HCT116 (cell line): ENCODE measurements around the gene CDH16. TPM values are rescaled to one million over a fixed set of nuclear protein-coding genes. Genes with fewer than 3 reads are reported as not detected.

Experiments used
- ATAC-seq: fragments of 200-7000 bp; cut with Tn5 transposase; 2 replicates; pipeline ENCODE4 v1.9.1; 2020; ENCODE audit warnings: mild to moderate bottlenecking, moderate library complexity
- BruUV-seq: library from RNA; stranded (reverse); fragments of 400-500 nt; replicated peaks from 2 replicates; lab custom pipeline; 2021; lab: Mats Ljungman, UMichigan
- CTCF ChIA-PET: fragments of 300-600 bp; sonication (Branson Sonifier 250); formaldehyde crosslinking; loops from one replicate; lab custom pipeline; 2021; ENCODE audit warnings: antibody characterized with exemption; lab: Charles Lee
- POLR2A ChIA-PET: fragments of 300-600, 350-600 bp; sonication (Branson Sonifier 250); formaldehyde crosslinking; loops from one replicate; lab custom pipeline; 2021; ENCODE audit warnings: antibody characterized with exemption; lab: Charles Lee
- RAD21 ChIA-PET, 2 experiments: fragments of 300-600 bp; sonication (Branson Sonifier 250); formaldehyde crosslinking; loops; one replicate each; lab custom pipeline; 2023; ENCODE audit warnings: low total read pairs in 2 of 2; ENCODE audit not compliant: uncharacterized antibody in 2 of 2, unreplicated experiment in 2 of 2, low non-redundant PET in 1 of 2; lab: Charles Lee
- DNase-seq: peaks from one replicate; pipeline ENCODE4 v3.0.0-alpha.2; 2010; ENCODE audit warnings: low read depth, low spot score
- H2AFZ ChIP-seq: fragments of 200-600 bp; shearing (Covaris generic), sonication (generic); 2 replicates; pipeline ENCODE4 v1.6.1; 2017; ENCODE audit warnings: low read depth, mixed run types, mixed read lengths, antibody characterized with exemption, low read length; ENCODE audit not compliant: poor library complexity, severe bottlenecking
- H3K27ac ChIP-seq: 2 replicates; pipeline ENCODE4 v1.5.1; 2012; ENCODE audit warnings: low read depth, low read length
- H3K27me3 ChIP-seq: fragments of 200-600 bp; sonication (generic); 2 replicates; pipeline ENCODE4 v1.6.1; 2016; ENCODE audit warnings: mixed run types, low read length, mixed read lengths; ENCODE audit not compliant: insufficient read depth
- H3K36me3 ChIP-seq, 2 experiments: fragments of 200-500 bp in 1 of 2; fragments of 200-600 bp in 1 of 2; sonication (Bioruptor generic) in 1 of 2; sonication (generic) in 1 of 2; 2 replicates each; pipeline versions ENCODE4 v1.5.1 to v1.6.1; 2014 to 2016; ENCODE audit warnings: low read length in 2 of 2, inconsistent platforms in 1 of 2, mixed read lengths in 1 of 2, mixed run types in 1 of 2; ENCODE audit not compliant: insufficient read depth in 2 of 2, control insufficient read depth in 1 of 2
- H3K4me1 ChIP-seq, 2 experiments: fragments of 200-600 bp in 1 of 2; sonication (generic) in 1 of 2; 2 replicates each; pipeline versions ENCODE4 v1.5.1 to v1.6.1; 2012 to 2017; ENCODE audit warnings: low read length in 2 of 2, inconsistent platforms in 1 of 2, mild to moderate bottlenecking in 1 of 2, mixed read lengths in 1 of 2, mixed run types in 1 of 2, moderate library complexity in 1 of 2; ENCODE audit not compliant: insufficient read depth in 2 of 2, control insufficient read depth in 1 of 2
- H3K4me2 ChIP-seq: fragments of 200-600 bp; sonication (generic); 2 replicates; pipeline ENCODE4 v1.6.1; 2017; ENCODE audit warnings: mixed run types, low read length, mixed read lengths
- H3K4me3 ChIP-seq, 2 experiments: fragments of 200-600 bp in 1 of 2; sonication (generic) in 1 of 2; replicated peaks in 1 of 2; 2 replicates each; pipeline ENCODE4 v1.5.1; 2011 to 2016; ENCODE audit warnings: low read length in 2 of 2, control low read depth in 1 of 2, low read depth in 1 of 2, mild to moderate bottlenecking in 1 of 2, mixed read lengths in 1 of 2, mixed run types in 1 of 2
- H3K79me2 ChIP-seq: fragments of 200-600 bp; sonication (generic); 2 replicates; pipeline ENCODE4 v1.6.1; 2017; ENCODE audit warnings: mild to moderate bottlenecking, mixed run types, low read length, moderate library complexity, mixed read lengths; ENCODE audit not compliant: insufficient read depth
- H3K9ac ChIP-seq: fragments of 200-600 bp; sonication (generic); 2 replicates; pipeline ENCODE4 v1.6.1; 2016; ENCODE audit warnings: low read length, mixed read lengths
- H3K9me2 ChIP-seq: fragments of 200-600 bp; sonication (generic), shearing (Covaris generic); 2 replicates; pipeline ENCODE4 v1.6.1; 2017; ENCODE audit warnings: mixed run types, mild to moderate bottlenecking, moderate library complexity; ENCODE audit not compliant: insufficient read depth
- H3K9me3 ChIP-seq, 2 experiments: fragments of 200-500 bp in 1 of 2; fragments of 200-600 bp in 1 of 2; sonication (Bioruptor generic) in 1 of 2; sonication (generic) in 1 of 2; 2 replicates each; pipeline ENCODE4 v1.6.1; 2014 to 2017; ENCODE audit warnings: low read length in 2 of 2, mixed read lengths in 2 of 2, inconsistent platforms in 1 of 2, low read depth in 1 of 2, mild to moderate bottlenecking in 1 of 2, mixed run types in 1 of 2, moderate library complexity in 1 of 2; ENCODE audit not compliant: control insufficient read depth in 1 of 2, insufficient read depth in 1 of 2
- H4K20me1 ChIP-seq: fragments of 200-600 bp; sonication (generic), shearing (Covaris generic); 2 replicates; pipeline ENCODE4 v1.6.1; 2017; ENCODE audit warnings: mixed run types, mild to moderate bottlenecking, moderate library complexity; ENCODE audit not compliant: insufficient read depth
- CEBPB ChIP-seq: IDR thresholded peaks from 2 replicates; pipeline ENCODE4 v1.6.1; 2012; ENCODE audit warnings: low read depth
- EGR1 ChIP-seq: IDR thresholded peaks from 2 replicates; pipeline ENCODE4 v1.6.1; 2012; ENCODE audit warnings: low read depth
- ELF1 ChIP-seq: IDR thresholded peaks from 2 replicates; pipeline ENCODE4 v1.6.1; 2012; ENCODE audit warnings: low read depth, borderline replicate concordance
- EZH2 ChIP-seq: fragments of 200-600 bp; sonication (generic); IDR thresholded peaks from 2 replicates; pipeline ENCODE4 v1.6.1; 2017; ENCODE audit warnings: antibody characterized with exemption, mixed run types
- EZH2phosphoT487 ChIP-seq: fragments of 200-600 bp; IDR thresholded peaks from 2 replicates; pipeline ENCODE4 v1.6.1; 2018; ENCODE audit warnings: antibody characterized with exemption, borderline replicate concordance
- JUND ChIP-seq: IDR thresholded peaks from 2 replicates; pipeline ENCODE4 v1.6.1; 2012
- POLR2A ChIP-seq: IDR thresholded peaks from 2 replicates; pipeline ENCODE4 v1.7.0; 2011; ENCODE audit warnings: borderline replicate concordance; ENCODE audit not compliant: insufficient read depth, insufficient read length; ENCODE audit errors: extremely low read depth
- RAD21 ChIP-seq: IDR thresholded peaks from 2 replicates; pipeline ENCODE4 v1.6.1; 2012; ENCODE audit warnings: low read depth, mild to moderate bottlenecking
- SIN3A ChIP-seq: IDR thresholded peaks from 2 replicates; pipeline ENCODE4 v1.6.1; 2012; ENCODE audit warnings: low read depth
- SP1 ChIP-seq: IDR thresholded peaks from 2 replicates; pipeline ENCODE4 v1.6.1; 2012; ENCODE audit warnings: low read depth
- SRF ChIP-seq: IDR thresholded peaks from 2 replicates; pipeline ENCODE4 v1.6.1; 2012; ENCODE audit warnings: low read depth
- TCF7L2 ChIP-seq: IDR thresholded peaks from 2 replicates; pipeline ENCODE4 v1.7.0; 2011; ENCODE audit warnings: borderline replicate concordance, inconsistent platforms; ENCODE audit not compliant: insufficient read depth, insufficient read length; ENCODE audit errors: extremely low read depth
- YY1 ChIP-seq: IDR thresholded peaks from 2 replicates; pipeline ENCODE4 v1.6.1; 2011; ENCODE audit warnings: low read length, low read depth, moderate library complexity, mild to moderate bottlenecking; ENCODE audit not compliant: insufficient replicate concordance; ENCODE audit errors: extremely low read depth
- ZFX ChIP-seq: fragments of 450-650 bp; IDR thresholded peaks from 2 replicates; pipeline ENCODE4 v1.6.1; 2017
- ZNF274 ChIP-seq: fragments of 200-500 bp; sonication (Bioruptor generic); IDR thresholded peaks from 2 replicates; pipeline ENCODE4 v1.6.1; 2014; ENCODE audit warnings: mild to moderate bottlenecking, low read depth, low read length, inconsistent platforms
- intact Hi-C: fragments of 100-400 bp; cut with micrococcal nuclease; formaldehyde crosslinking; loops from 2 replicates; pipeline ENCODE4 v1.10.0; 2022
- total RNA-seq: library from RNA; stranded (reverse); gene quantifications from one replicate; pipeline ENCODE4 v1.2.1, GENCODE V29; 2021; ENCODE audit not compliant: unreplicated experiment
- TF ChIP-seq, protein P1 (sequence below): IDR thresholded peaks from 2 replicates; pipeline ENCODE4 v1.6.1; 2012; ENCODE audit warnings: low read depth
- TF ChIP-seq, protein P2 (sequence below): IDR thresholded peaks from 2 replicates; pipeline ENCODE4 v1.6.1; 2012
- TF ChIP-seq, protein P3 (sequence below): IDR thresholded peaks from 2 replicates; pipeline ENCODE4 v1.6.1; 2011; ENCODE audit warnings: mild to moderate bottlenecking, low read length, moderate library complexity; ENCODE audit not compliant: insufficient replicate concordance; ENCODE audit errors: extremely low read depth
- TF ChIP-seq, protein P4 (sequence below), 3 experiments: fragments of 200-600 bp in 1 of 3; sonication (generic) in 1 of 3; IDR thresholded peaks in 2 of 3; conservative IDR thresholded peaks in 1 of 3; 2 replicates each; pipeline ENCODE4 v1.5.1; 2012 to 2017; ENCODE audit warnings: low read depth in 2 of 3, low read length in 2 of 3, antibody characterized with exemption in 1 of 3, borderline replicate concordance in 1 of 3, control low read depth in 1 of 3, mild to moderate bottlenecking in 1 of 3, mixed read lengths in 1 of 3, mixed run types in 1 of 3, moderate library complexity in 1 of 3; ENCODE audit not compliant: insufficient read depth in 1 of 3

The CDH16 gene
- total RNA-seq, 1 experiment from 2014 or later: not detected

DNA sequence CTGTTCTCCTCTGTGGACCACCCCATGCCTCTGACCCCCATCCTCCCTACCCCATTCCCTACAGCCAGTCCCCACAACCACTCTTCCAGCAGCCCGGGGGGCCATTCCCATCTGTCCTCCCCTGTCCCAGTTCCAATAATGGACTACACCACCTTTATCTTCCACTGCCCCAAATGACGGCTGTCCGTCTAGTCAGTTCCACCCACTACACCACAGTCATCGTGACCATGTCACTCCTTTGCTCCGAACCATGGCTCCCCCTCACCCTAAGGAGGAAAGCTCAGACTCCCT, 23.1 kb downstream of the CDH16 start:
- peaks cover 7 to 12% of the 10 kb centered on the region in 2 experiments; a peak in 3 of 4 replicates for H3K4me1 ChIP-seq
- no peaks in the 10 kb centered on the region for H3K27me3 ChIP-seq
- H3K79me2 ChIP-seq: no peaks in the 10 kb centered on the region
- ChIA-PET RAD21 (interaction anchor here (1.0 to 1.3 kb wide), 2 partner anchors 33 kb away, joined by 5 to 6 read pairs; no protein-coding TSS in a partner anchor), CTCF (interaction anchor here (0.6 to 2.4 kb wide), 19 partner anchors 8 to 552 kb away, joined by 3 to 32 read pairs (median 5); partner anchors contain the start of genes CDH16, CES3, ELMO3 and PDP2), POLR2A (no interaction called here)
- intact Hi-C loops: loop anchor here (1.0 to 10.0 kb wide), 4 partner anchors 33 to 209 kb away; partner anchors contain the start of gene PHAF1
- DNase-seq (no peak), ATAC-seq (no peak)
- H2AFZ ChIP-seq: no peak overlapping the region
- H3K9ac ChIP-seq: no peak overlapping the region
- no peaks in the 10 kb centered on the region for H3K9me3 ChIP-seq
- no TSS peak for BruUV-seq
- H4K20me1 ChIP-seq: no peaks in the 10 kb centered on the region
- no peaks in the 10 kb centered on the region; a peak in 1 of 4 replicates for H3K36me3 ChIP-seq
- no peak overlapping the region for H3K27ac ChIP-seq
- no peaks in the 10 kb centered on the region for H3K9me2 ChIP-seq
- H3K4me3 ChIP-seq: no peak overlapping the region
- TF ChIP-seq POLR2A (no peak), ELF1 (no peak), ZNF274 (no peak), JUND (no peak), SP1 (no peak), EGR1 (no peak), EZH2phosphoT487 (no peak), EZH2 (no peak), RAD21 (no peak), SRF (no peak), ZFX (no peak), YY1 (no peak), CEBPB (no peak), SIN3A (no peak), TCF7L2 (no peak)
- TF ChIP-seq, protein P1, sequence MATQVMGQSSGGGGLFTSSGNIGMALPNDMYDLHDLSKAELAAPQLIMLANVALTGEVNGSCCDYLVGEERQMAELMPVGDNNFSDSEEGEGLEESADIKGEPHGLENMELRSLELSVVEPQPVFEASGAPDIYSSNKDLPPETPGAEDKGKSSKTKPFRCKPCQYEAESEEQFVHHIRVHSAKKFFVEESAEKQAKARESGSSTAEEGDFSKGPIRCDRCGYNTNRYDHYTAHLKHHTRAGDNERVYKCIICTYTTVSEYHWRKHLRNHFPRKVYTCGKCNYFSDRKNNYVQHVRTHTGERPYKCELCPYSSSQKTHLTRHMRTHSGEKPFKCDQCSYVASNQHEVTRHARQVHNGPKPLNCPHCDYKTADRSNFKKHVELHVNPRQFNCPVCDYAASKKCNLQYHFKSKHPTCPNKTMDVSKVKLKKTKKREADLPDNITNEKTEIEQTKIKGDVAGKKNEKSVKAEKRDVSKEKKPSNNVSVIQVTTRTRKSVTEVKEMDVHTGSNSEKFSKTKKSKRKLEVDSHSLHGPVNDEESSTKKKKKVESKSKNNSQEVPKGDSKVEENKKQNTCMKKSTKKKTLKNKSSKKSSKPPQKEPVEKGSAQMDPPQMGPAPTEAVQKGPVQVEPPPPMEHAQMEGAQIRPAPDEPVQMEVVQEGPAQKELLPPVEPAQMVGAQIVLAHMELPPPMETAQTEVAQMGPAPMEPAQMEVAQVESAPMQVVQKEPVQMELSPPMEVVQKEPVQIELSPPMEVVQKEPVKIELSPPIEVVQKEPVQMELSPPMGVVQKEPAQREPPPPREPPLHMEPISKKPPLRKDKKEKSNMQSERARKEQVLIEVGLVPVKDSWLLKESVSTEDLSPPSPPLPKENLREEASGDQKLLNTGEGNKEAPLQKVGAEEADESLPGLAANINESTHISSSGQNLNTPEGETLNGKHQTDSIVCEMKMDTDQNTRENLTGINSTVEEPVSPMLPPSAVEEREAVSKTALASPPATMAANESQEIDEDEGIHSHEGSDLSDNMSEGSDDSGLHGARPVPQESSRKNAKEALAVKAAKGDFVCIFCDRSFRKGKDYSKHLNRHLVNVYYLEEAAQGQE: no peak
- TF ChIP-seq, protein P2, sequence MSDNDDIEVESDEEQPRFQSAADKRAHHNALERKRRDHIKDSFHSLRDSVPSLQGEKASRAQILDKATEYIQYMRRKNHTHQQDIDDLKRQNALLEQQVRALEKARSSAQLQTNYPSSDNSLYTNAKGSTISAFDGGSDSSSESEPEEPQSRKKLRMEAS: no peak
- TF ChIP-seq, protein P3, sequence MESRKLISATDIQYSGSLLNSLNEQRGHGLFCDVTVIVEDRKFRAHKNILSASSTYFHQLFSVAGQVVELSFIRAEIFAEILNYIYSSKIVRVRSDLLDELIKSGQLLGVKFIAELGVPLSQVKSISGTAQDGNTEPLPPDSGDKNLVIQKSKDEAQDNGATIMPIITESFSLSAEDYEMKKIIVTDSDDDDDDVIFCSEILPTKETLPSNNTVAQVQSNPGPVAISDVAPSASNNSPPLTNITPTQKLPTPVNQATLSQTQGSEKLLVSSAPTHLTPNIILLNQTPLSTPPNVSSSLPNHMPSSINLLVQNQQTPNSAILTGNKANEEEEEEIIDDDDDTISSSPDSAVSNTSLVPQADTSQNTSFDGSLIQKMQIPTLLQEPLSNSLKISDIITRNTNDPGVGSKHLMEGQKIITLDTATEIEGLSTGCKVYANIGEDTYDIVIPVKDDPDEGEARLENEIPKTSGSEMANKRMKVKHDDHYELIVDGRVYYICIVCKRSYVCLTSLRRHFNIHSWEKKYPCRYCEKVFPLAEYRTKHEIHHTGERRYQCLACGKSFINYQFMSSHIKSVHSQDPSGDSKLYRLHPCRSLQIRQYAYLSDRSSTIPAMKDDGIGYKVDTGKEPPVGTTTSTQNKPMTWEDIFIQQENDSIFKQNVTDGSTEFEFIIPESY: no peak
- TF ChIP-seq, protein P4, sequence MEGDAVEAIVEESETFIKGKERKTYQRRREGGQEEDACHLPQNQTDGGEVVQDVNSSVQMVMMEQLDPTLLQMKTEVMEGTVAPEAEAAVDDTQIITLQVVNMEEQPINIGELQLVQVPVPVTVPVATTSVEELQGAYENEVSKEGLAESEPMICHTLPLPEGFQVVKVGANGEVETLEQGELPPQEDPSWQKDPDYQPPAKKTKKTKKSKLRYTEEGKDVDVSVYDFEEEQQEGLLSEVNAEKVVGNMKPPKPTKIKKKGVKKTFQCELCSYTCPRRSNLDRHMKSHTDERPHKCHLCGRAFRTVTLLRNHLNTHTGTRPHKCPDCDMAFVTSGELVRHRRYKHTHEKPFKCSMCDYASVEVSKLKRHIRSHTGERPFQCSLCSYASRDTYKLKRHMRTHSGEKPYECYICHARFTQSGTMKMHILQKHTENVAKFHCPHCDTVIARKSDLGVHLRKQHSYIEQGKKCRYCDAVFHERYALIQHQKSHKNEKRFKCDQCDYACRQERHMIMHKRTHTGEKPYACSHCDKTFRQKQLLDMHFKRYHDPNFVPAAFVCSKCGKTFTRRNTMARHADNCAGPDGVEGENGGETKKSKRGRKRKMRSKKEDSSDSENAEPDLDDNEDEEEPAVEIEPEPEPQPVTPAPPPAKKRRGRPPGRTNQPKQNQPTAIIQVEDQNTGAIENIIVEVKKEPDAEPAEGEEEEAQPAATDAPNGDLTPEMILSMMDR (IDR thresholded peaks at IDR 0.05 in 2 of 3, conservative IDR thresholded peaks at IDR 0.05 in 1 of 3; ENCODE audit: borderline replicate concordance in 1 of 3, insufficient read depth in 1 of 3, low read depth in 2 of 3, low read length in 2 of 3): no peak
- no peak overlapping the region for H3K4me2 ChIP-seq
